T-cell (primary cell): Measurements from ENCODE around the gene BCAS3. TPM values are rescaled to one million over a fixed set of nuclear protein-coding genes. Genes with fewer than 3 reads are reported as not detected.

Experiments
- ATAC-seq, 4 experiments: fragments of 200-7000 bp in 3 of 4; fragments of 150-1000 bp in 1 of 4; cut with Tn5 transposase; replicated peaks in 1 of 4; 1 replicate in 3 of 4; 2 replicates in 1 of 4; pipeline ENCODE4 v1.10.0; 2021; ENCODE audit warnings: moderate library complexity in 3 of 4, mild to moderate bottlenecking in 2 of 4, moderate number of reproducible peaks in 1 of 4
- CTCF ChIA-PET, 2 donors: fragments of 300-600 bp; sonication (Branson Sonifier 250); formaldehyde crosslinking; loops; one replicate each; lab custom pipeline; 2022; ENCODE audit warnings: antibody characterized with exemption in 2 of 2; lab: Charles Lee
- POLR2A ChIA-PET, 2 donors: fragments of 300-600 bp; sonication (Branson Sonifier 250); formaldehyde crosslinking; loops; one replicate each; lab custom pipeline; 2022; ENCODE audit warnings: antibody characterized with exemption in 2 of 2; lab: Charles Lee
- DNase-seq, 35 experiments: peaks; one replicate each; pipeline versions ENCODE4 v3.0.0 to v3.0.0-alpha.2; 2013 to 2023
- H3K27ac ChIP-seq: one replicate; pipeline ENCODE4 v1.5.1; 2013; ENCODE audit warnings: low read length
- H3K27me3 ChIP-seq, 2 experiments: replicated peaks in 1 of 2; 1 replicate in 1 of 2; 2 replicates in 1 of 2; pipeline versions ENCODE4 v1.6.1 to v1.7.0; 2013; ENCODE audit warnings: low read length in 1 of 2, mixed read lengths in 1 of 2; ENCODE audit not compliant: control insufficient read depth in 2 of 2, insufficient read depth in 2 of 2; ENCODE audit errors: extremely low read depth in 1 of 2
- H3K36me3 ChIP-seq, 2 donors: 1 replicate in 1 of 2; 2 replicates in 1 of 2; pipeline versions ENCODE4 v1.6.1 to v1.7.0; 2013; ENCODE audit warnings: low read length in 1 of 2; ENCODE audit not compliant: control insufficient read depth in 2 of 2, insufficient read depth in 1 of 2; ENCODE audit errors: extremely low read depth in 1 of 2
- H3K4me1 ChIP-seq, 2 experiments: 1 replicate in 1 of 2; 2 replicates in 1 of 2; pipeline versions ENCODE4 v1.6.1 to v1.7.0; 2013; ENCODE audit warnings: low read length in 2 of 2, mixed read lengths in 1 of 2; ENCODE audit not compliant: insufficient read depth in 2 of 2, control insufficient read depth in 1 of 2; ENCODE audit errors: extremely low read depth in 1 of 2
- H3K4me3 ChIP-seq, 2 donors: 1 replicate in 1 of 2; 2 replicates in 1 of 2; pipeline versions ENCODE4 v1.5.1 to v1.7.0; 2013; ENCODE audit warnings: mild to moderate bottlenecking in 2 of 2, low read length in 1 of 2, moderate library complexity in 1 of 2; ENCODE audit not compliant: control insufficient read depth in 1 of 2; ENCODE audit errors: extremely low read depth in 1 of 2
- H3K9me3 ChIP-seq: 2 replicates; pipeline ENCODE4 v1.7.0; 2013
- H3K27ac Mint-ChIP-seq, 2 donors: one replicate each; pipeline ENCODE4 v1.8.0; 2020 to 2021; ENCODE audit warnings: mild to moderate bottlenecking in 2 of 2, mixed read lengths in 2 of 2
- H3K27me3 Mint-ChIP-seq, 2 donors: one replicate each; pipeline ENCODE4 v1.8.0; 2021 to 2022; ENCODE audit warnings: mixed read lengths in 2 of 2
- H3K36me3 Mint-ChIP-seq: one replicate; pipeline ENCODE4 v1.8.0; 2021; ENCODE audit warnings: mixed read lengths
- H3K4me1 Mint-ChIP-seq, 3 donors: one replicate each; pipeline ENCODE4 v1.8.0; 2020 to 2022; ENCODE audit warnings: mixed read lengths in 3 of 3, mild to moderate bottlenecking in 1 of 3
- H3K4me3 Mint-ChIP-seq, 3 donors: one replicate each; pipeline ENCODE4 v1.8.0; 2020 to 2022; ENCODE audit warnings: mild to moderate bottlenecking in 3 of 3, mixed read lengths in 3 of 3, moderate library complexity in 3 of 3
- H3K9me3 Mint-ChIP-seq, 3 donors: one replicate each; pipeline ENCODE4 v1.8.0; 2020 to 2022; ENCODE audit warnings: mixed read lengths in 3 of 3
- WGBS: methylation state at CpG from one replicate; pipeline ENCODE4 v1.1.5; 2013; ENCODE audit warnings: missing lambda C conversion rate; ENCODE audit not compliant: insufficient coverage; 5-methylcytosine and 5-hydroxymethylcytosine counted together
- total RNA-seq, 35 experiments: library from RNA in 6 of 35; stranded (reverse) in 6 of 35; fragments of 120-200 nt in 1 of 35; gene quantifications; one replicate each; pipeline versions ENCODE4 v1.2.1 to v1.2.4 and lab custom pipeline; 2013 to 2026

The BCAS3 gene
- total RNA-seq, 5 donors from 2014 or later (not counting 1 experiment from before 2014, with no cell fraction given), result 33.8 to 57.8 (median 38.1) TPM

- ATAC-seq (no peak), DNase-seq (no peak)
- Histone ChIP-seq H3K4me1 (no peaks in the 10 kb centered on the region), H3K4me3 (no peak overlapping the region), H3K27me3 (no peaks in the 10 kb centered on the region), H3K36me3 (no peaks in the 10 kb centered on the region), H3K9me3 (no peaks in the 10 kb centered on the region), H3K27ac (no peak overlapping the region)
- H3K9me3 Mint-ChIP-seq, result no peaks in the 10 kb centered on the region
- no peaks in the 10 kb centered on the region for H3K27me3 Mint-ChIP-seq
- no peak overlapping the region for H3K4me3 Mint-ChIP-seq
- no peaks in the 10 kb centered on the region for H3K4me1 Mint-ChIP-seq
- no CpG with 5 or more reads among the region's 3 CpGs for WGBS
- ChIA-PET CTCF (interaction anchor here in 1 of 2 donors (0.5 kb wide), 1 partner anchor 79 kb away, joined by 4 read pairs; no protein-coding TSS in a partner anchor), POLR2A (no interaction called here)
- H3K27ac Mint-ChIP-seq, result no peak overlapping the region
- H3K36me3 Mint-ChIP-seq, result peaks cover 6% of the 10 kb centered on the region
These were observed 581.7 kb downstream of the BCAS3 start for GRCh38 chr17:61259360-61259759.

DNA sequence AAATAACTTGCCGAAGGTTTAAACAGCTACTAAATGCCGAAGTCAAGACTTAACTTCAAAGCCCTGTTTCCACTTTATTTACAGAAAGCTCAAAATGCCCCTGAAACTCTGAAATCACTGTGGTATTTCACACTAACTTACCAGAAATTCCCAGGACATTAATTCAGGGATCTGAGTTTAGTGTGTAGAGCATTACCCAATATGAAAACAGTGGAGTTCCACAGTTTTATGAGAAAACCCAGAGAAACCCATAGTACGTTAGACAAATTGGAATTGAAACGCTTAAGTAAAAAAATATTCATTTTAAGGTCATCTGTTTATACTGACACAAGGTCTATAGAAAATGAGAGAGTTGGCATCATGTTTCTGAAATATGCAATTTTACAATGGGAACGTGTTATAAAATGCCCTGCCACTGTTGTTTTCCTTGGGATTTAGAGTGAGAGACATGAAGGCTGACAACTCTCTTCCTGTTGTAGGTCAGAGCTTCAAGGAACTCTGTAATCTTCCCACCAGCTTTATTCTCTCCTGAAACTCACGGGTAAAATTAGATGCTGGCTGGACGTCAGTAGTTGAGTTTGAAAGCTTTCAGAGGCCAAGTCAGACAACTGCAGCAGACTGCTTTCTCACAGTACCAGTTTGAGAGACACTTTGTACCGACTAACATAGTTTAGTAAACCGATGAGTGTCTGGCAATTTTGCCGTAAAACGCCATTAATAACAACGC, 582.6 kb downstream of the BCAS3 start:
- 100% methylated on average over 2 of the region's 12 CpGs for WGBS
- no peaks in the 10 kb centered on the region for H3K36me3 ChIP-seq
- DNase-seq, result no peak
- Mint-ChIP-seq H3K9me3 (no peaks in the 10 kb centered on the region), H3K27ac (no peak overlapping the region), H3K27me3 (no peaks in the 10 kb centered on the region), H3K4me1 (no peaks in the 10 kb centered on the region), H3K36me3 (peaks cover 2% of the 10 kb centered on the region), H3K4me3 (no peak overlapping the region)
- ATAC-seq, result no peak
- no peaks in the 10 kb centered on the region for H3K9me3 ChIP-seq
- no peak overlapping the region for H3K4me3 ChIP-seq
- no peaks in the 10 kb centered on the region for H3K27me3 ChIP-seq
- ChIA-PET CTCF (no interaction called here), POLR2A (no interaction called here)
- H3K27ac ChIP-seq, result no peak overlapping the region
- H3K4me1 ChIP-seq, result no peaks in the 10 kb centered on the region

GRCh38 chr17:61261001-61261637, 583.5 kb downstream of the BCAS3 start:
- no peaks in the 10 kb centered on the region for H3K36me3 Mint-ChIP-seq
- H3K4me3 Mint-ChIP-seq, result no peak overlapping the region
- no peaks in the 10 kb centered on the region for H3K27me3 Mint-ChIP-seq
- H3K27ac Mint-ChIP-seq, result no peak overlapping the region
- no peaks in the 10 kb centered on the region for H3K27me3 ChIP-seq
- DNase-seq (no peak), ATAC-seq (no peak)
- no peaks in the 10 kb centered on the region for H3K9me3 ChIP-seq
- WGBS, result no CpG with 5 or more reads among the region's 6 CpGs
- no peak overlapping the region for H3K27ac ChIP-seq
- ChIA-PET CTCF (no interaction called here), POLR2A (no interaction called here)
- no peaks in the 10 kb centered on the region for H3K4me1 Mint-ChIP-seq
- H3K9me3 Mint-ChIP-seq, result no peaks in the 10 kb centered on the region
- no peaks in the 10 kb centered on the region for H3K4me1 ChIP-seq
- H3K4me3 ChIP-seq, result no peak overlapping the region
- no peaks in the 10 kb centered on the region for H3K36me3 ChIP-seq

DNA sequence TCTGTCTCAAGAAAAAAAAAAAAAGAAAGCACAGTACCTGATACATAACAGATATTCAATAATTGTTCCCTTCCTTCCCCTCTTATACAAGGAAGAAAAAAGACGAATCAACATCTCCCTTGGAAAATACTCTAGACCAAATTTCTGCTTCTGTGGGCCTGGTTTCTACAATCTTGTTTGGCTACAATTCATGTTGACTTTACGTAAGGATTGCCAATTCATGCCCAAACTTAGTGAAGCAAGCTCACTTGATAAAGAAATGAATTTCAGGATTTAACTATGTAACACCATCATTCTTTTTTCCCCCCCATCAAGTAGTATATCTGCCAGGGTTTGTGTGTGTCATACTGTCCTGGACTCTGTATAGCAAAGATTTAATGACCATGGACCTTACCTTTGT, 587.7 kb downstream of the BCAS3 start:
- no CpG with 5 or more reads among the region's 2 CpGs for WGBS
- H3K4me1 Mint-ChIP-seq, result peaks cover 0 to 4% (median 0%) of the 10 kb centered on the region in 3 donors
- Histone ChIP-seq H3K27ac (no peak overlapping the region), H3K36me3 (peaks cover 0 to 3% of the 10 kb centered on the region in 2 donors), H3K4me1 (no peaks in the 10 kb centered on the region), H3K4me3 (no peak overlapping the region), H3K9me3 (no peaks in the 10 kb centered on the region), H3K27me3 (no peaks in the 10 kb centered on the region)
- ATAC-seq (no peak), DNase-seq (no peak)
- ChIA-PET CTCF (no interaction called here), POLR2A (no interaction called here)
- no peaks in the 10 kb centered on the region for H3K9me3 Mint-ChIP-seq
- H3K4me3 Mint-ChIP-seq, result no peak overlapping the region
- H3K27me3 Mint-ChIP-seq, result no peaks in the 10 kb centered on the region
- peaks cover 4% of the 10 kb centered on the region for H3K36me3 Mint-ChIP-seq
- no peak overlapping the region for H3K27ac Mint-ChIP-seq

GRCh38 chr17:61267847-61268246, 590.2 kb downstream of the BCAS3 start:
- Mint-ChIP-seq H3K36me3 (peaks cover 7% of the 10 kb centered on the region), H3K4me3 (no peak overlapping the region), H3K27me3 (no peaks in the 10 kb centered on the region), H3K4me1 (peaks cover 0 to 4% (median 0%) of the 10 kb centered on the region in 3 donors), H3K9me3 (no peaks in the 10 kb centered on the region), H3K27ac (no peak overlapping the region)
- ATAC-seq (no peak), DNase-seq (no peak)
- Histone ChIP-seq H3K36me3 (peaks cover 0 to 3% of the 10 kb centered on the region in 2 donors), H3K4me1 (no peaks in the 10 kb centered on the region), H3K4me3 (no peak overlapping the region), H3K27me3 (peaks cover 0 to 4% of the 10 kb centered on the region in 2 experiments), H3K27ac (no peak overlapping the region), H3K9me3 (no peaks in the 10 kb centered on the region)
- POLR2A ChIA-PET, result no interaction called here
- CTCF ChIA-PET, result interaction anchor here in 1 of 2 donors (0.5 to 0.7 kb wide), 2 partner anchors 9 to 295 kb away, joined by 3 to 6 read pairs; no protein-coding TSS in a partner anchor
- no CpG with 5 or more reads among the region's 5 CpGs for WGBS

DNA sequence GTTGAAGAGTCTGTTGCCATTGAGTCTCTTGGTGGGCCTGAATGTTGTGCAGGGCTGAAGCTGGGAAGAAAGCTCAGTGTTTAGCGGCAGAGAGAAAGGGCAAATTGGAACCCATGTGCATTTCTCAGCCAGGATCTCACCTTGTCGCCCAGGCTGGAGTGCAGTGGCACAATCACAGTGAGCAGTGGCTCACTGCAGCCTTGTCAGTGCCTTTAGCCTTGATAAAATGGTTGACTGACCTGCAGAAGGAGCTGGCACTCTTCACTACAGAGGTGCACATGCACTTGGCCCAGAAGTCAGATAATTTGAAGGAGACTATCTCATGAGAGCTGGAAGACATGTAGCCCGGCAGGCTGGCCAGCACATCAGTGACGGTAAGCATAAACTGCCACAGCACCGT, 597.7 kb downstream of the BCAS3 start:
- CTCF ChIA-PET, result no interaction called here
- no peak for DNase-seq
- Histone ChIP-seq H3K36me3 (no peaks in the 10 kb centered on the region), H3K4me1 (no peaks in the 10 kb centered on the region), H3K4me3 (no peak overlapping the region), H3K9me3 (no peaks in the 10 kb centered on the region), H3K27me3 (peaks cover 0 to 4% of the 10 kb centered on the region in 2 experiments), H3K27ac (no peak overlapping the region)
- Mint-ChIP-seq H3K27ac (no peak overlapping the region), H3K4me1 (peaks cover 0 to 2% (median 0%) of the 10 kb centered on the region in 3 donors), H3K4me3 (no peak overlapping the region), H3K27me3 (no peaks in the 10 kb centered on the region), H3K9me3 (no peaks in the 10 kb centered on the region), H3K36me3 (peaks cover 23% of the 10 kb centered on the region)
- WGBS, result 97% methylated on average over 3 of the region's 5 CpGs
- ATAC-seq, result no peak
- POLR2A ChIA-PET, result no interaction called here
